ENCODE results near the gene GFRA1. TPM values are rescaled to one million over a fixed set of nuclear protein-coding genes. Genes with fewer than 3 reads are reported as not detected.

Gene GFRA1
- total RNA-seq, 2 experiments from 2014 or later: not detected

DNA sequence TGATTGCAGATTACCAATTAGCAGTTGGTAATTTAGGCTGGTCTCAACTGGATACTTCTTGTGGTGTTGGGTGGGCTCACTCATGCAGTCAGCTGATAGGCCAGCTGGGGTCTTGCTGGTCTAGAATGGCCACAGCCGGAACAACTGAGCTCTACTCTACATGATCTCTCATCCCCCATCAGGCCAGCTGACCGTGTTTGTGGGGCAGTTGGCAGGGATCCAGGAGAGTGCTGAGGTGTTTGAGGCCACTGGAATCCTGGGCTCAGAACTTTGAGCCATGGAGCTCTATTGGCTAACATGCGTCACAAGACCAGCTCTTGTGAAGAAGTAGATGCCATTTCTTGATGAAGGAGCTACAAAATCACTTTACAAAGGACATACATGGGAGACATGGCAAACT lies 242.4 kb downstream of the GFRA1 start:
- ChIA-PET POLR2A (no interaction called here), CTCF (no interaction called here)
- H3K9me3 Mint-ChIP-seq: peaks cover 10% of the 10 kb centered on the region
- Histone ChIP-seq H3K9me3 (ENCODE audit: control insufficient read depth in 1 of 2, insufficient read depth in 1 of 2, low read length in 2 of 2) (peaks cover 7 to 26% of the 10 kb centered on the region in 2 experiments), H3K4me1 (ENCODE audit: insufficient read depth, low read length) (no peaks in the 10 kb centered on the region), H3K27ac (ENCODE audit: low read depth in 1 of 2, low read length in 2 of 2) (no peak overlapping the region), H3K27me3 (ENCODE audit: control insufficient read depth in 1 of 2, insufficient read depth in 2 of 2, low read length in 2 of 2) (peaks cover 0 to 3% of the 10 kb centered on the region in 2 experiments), H3K4me3 (ENCODE audit: low read length) (no peak overlapping the region), H3K36me3 (ENCODE audit: insufficient read depth, low read length) (no peaks in the 10 kb centered on the region)
- intact Hi-C loops (cut with DNase I, micrococcal nuclease): no loop called here
- DNase-seq (no peak), ATAC-seq (ENCODE audit: poor library complexity) (no peak)
- no peaks in the 10 kb centered on the region for H3K27me3 Mint-ChIP-seq
- no peak overlapping the region for H3K4me3 Mint-ChIP-seq
- no peaks in the 10 kb centered on the region for H3K4me1 Mint-ChIP-seq (ENCODE audit: low read depth)
- H3K36me3 Mint-ChIP-seq (ENCODE audit: low read depth): no peaks in the 10 kb centered on the region
- TF ChIP-seq, protein P1, sequence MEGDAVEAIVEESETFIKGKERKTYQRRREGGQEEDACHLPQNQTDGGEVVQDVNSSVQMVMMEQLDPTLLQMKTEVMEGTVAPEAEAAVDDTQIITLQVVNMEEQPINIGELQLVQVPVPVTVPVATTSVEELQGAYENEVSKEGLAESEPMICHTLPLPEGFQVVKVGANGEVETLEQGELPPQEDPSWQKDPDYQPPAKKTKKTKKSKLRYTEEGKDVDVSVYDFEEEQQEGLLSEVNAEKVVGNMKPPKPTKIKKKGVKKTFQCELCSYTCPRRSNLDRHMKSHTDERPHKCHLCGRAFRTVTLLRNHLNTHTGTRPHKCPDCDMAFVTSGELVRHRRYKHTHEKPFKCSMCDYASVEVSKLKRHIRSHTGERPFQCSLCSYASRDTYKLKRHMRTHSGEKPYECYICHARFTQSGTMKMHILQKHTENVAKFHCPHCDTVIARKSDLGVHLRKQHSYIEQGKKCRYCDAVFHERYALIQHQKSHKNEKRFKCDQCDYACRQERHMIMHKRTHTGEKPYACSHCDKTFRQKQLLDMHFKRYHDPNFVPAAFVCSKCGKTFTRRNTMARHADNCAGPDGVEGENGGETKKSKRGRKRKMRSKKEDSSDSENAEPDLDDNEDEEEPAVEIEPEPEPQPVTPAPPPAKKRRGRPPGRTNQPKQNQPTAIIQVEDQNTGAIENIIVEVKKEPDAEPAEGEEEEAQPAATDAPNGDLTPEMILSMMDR (IDR thresholded peaks at IDR 0.05): no peak
- H3K27ac Mint-ChIP-seq: no peak overlapping the region

DNA sequence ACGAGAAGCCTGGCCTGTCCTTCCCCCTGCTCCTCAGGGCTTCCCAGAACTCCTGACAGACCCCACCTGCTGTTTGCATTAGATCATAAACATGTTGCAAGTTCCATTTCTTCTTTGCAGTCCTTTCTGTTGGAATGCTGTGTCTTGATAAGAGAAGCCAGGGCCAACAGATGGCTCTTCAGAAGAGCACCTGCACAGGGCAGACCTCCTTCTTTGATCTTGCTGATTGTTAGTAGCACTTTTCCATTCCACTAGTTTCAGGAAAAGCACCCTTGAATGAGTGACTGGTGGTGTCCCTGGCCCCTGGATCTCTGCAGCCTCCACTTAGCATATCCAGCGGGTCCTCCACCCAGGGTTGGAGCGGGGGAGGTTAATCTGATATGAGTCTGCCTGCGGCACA lies 243.2 kb downstream of the GFRA1 start:
- peaks cover 10% of the 10 kb centered on the region for H3K9me3 Mint-ChIP-seq
- intact Hi-C loops (cut with DNase I, micrococcal nuclease): no loop called here
- no peak overlapping the region for H3K27ac ChIP-seq (ENCODE audit: low read depth in 1 of 2, low read length in 2 of 2)
- TF ChIP-seq, protein P1 (IDR thresholded peaks at IDR 0.05): no peak
- POLR2A ChIA-PET: no interaction called here
- no peaks in the 10 kb centered on the region for H3K27me3 Mint-ChIP-seq
- no peak overlapping the region for H3K27ac Mint-ChIP-seq
- no peaks in the 10 kb centered on the region for H3K36me3 Mint-ChIP-seq (ENCODE audit: low read depth)
- CTCF ChIA-PET: no interaction called here
- no peaks in the 10 kb centered on the region for H3K4me1 Mint-ChIP-seq (ENCODE audit: low read depth)
- ATAC-seq (ENCODE audit: poor library complexity) (no peak), DNase-seq (no peak)
- no peaks in the 10 kb centered on the region for H3K36me3 ChIP-seq (ENCODE audit: insufficient read depth, low read length)
- H3K9me3 ChIP-seq (ENCODE audit: control insufficient read depth in 1 of 2, insufficient read depth in 1 of 2, low read length in 2 of 2): peaks cover 7 to 26% of the 10 kb centered on the region in 2 experiments
- peaks cover 0 to 3% of the 10 kb centered on the region in 2 experiments for H3K27me3 ChIP-seq (ENCODE audit: control insufficient read depth in 1 of 2, insufficient read depth in 2 of 2, low read length in 2 of 2)
- no peak overlapping the region for H3K4me3 Mint-ChIP-seq
- no peak overlapping the region for H3K4me3 ChIP-seq (ENCODE audit: low read length)
- H3K4me1 ChIP-seq (ENCODE audit: insufficient read depth, low read length): no peaks in the 10 kb centered on the region

DNA sequence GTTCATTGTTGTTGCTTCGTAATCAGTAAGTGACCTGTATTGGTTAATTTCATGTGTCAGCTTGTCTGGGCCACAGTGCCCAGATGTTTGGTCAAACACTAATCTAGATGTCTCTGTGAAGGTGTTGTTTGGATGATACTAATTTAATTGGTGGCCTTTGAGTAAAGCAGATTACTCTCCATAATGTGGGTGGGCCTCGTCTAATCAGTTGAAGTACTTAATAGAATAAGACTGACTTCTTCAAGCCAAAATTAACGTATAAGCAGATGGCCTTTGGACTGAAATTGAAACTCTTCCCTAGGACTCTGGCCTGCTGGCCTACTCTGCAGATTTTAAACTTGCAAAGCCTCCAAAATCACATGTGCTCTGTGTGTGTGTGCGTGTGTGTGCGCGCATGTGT lies 245.7 kb downstream of the GFRA1 start:
- Mint-ChIP-seq H3K27me3 (no peaks in the 10 kb centered on the region), H3K27ac (no peak overlapping the region), H3K9me3 (peaks cover 4% of the 10 kb centered on the region), H3K4me1 (ENCODE audit: low read depth) (no peaks in the 10 kb centered on the region), H3K36me3 (ENCODE audit: low read depth) (no peaks in the 10 kb centered on the region), H3K4me3 (no peak overlapping the region)
- H3K27me3 ChIP-seq (ENCODE audit: control insufficient read depth in 1 of 2, insufficient read depth in 2 of 2, low read length in 2 of 2): peaks cover 0 to 3% of the 10 kb centered on the region in 2 experiments
- intact Hi-C loops (cut with DNase I, micrococcal nuclease): no loop called here
- no peaks in the 10 kb centered on the region for H3K4me1 ChIP-seq (ENCODE audit: insufficient read depth, low read length)
- DNase-seq (no peak), ATAC-seq (ENCODE audit: poor library complexity) (no peak)
- no peak overlapping the region for H3K4me3 ChIP-seq (ENCODE audit: low read length)
- H3K27ac ChIP-seq (ENCODE audit: low read depth in 1 of 2, low read length in 2 of 2): no peak overlapping the region
- H3K9me3 ChIP-seq (ENCODE audit: control insufficient read depth in 1 of 2, insufficient read depth in 1 of 2, low read length in 2 of 2): peaks cover 0 to 21% of the 10 kb centered on the region in 2 experiments
- no peaks in the 10 kb centered on the region for H3K36me3 ChIP-seq (ENCODE audit: insufficient read depth, low read length)
- POLR2A ChIA-PET: no interaction called here
- TF ChIP-seq, protein P1 (IDR thresholded peaks at IDR 0.05): no peak
- CTCF ChIA-PET: no interaction called here
